IMR-90 (cell line): Measurements from ENCODE around the gene ASTN2. TPM values are rescaled to one million over a fixed set of nuclear protein-coding genes. Genes with fewer than 3 reads are reported as not detected.

Experiments used
- ATAC-seq: fragments of 200-7000 bp; cut with Tn5 transposase; 2 replicates; pipeline ENCODE4 v1.9.1; 2020; ENCODE audit warnings: low read depth, mild to moderate bottlenecking, moderate library complexity
- BruUV-seq: library from RNA; stranded (reverse); fragments of 400-500 nt; replicated peaks from 2 replicates; lab custom pipeline; 2021; lab: Mats Ljungman, UMichigan
- CTCF ChIA-PET: fragments of 300-600 bp; formaldehyde crosslinking; extraction: SDS; loops from one replicate; lab custom pipeline; 2021; ENCODE audit warnings: antibody characterized with exemption; lab: Yijun Ruan, JAX
- POLR2A ChIA-PET: fragments of 300-600 bp; sonication (Branson Sonifier 250); formaldehyde crosslinking; loops from one replicate; lab custom pipeline; 2022; ENCODE audit warnings: antibody characterized with exemption; ENCODE audit not compliant: unreplicated experiment; lab: Charles Lee
- DNase-seq: peaks from one replicate; pipeline ENCODE4 v3.0.0; 2013
- H2AFZ ChIP-seq: replicated peaks from 2 replicates; pipeline ENCODE3; 2013; ENCODE audit warnings: low read length, mild to moderate bottlenecking; ENCODE audit not compliant: poor library complexity
- H2AK5ac ChIP-seq: 2 replicates; pipeline ENCODE4 v1.6.1; 2013; ENCODE audit warnings: low read depth, low read length, inconsistent platforms
- H2AK9ac ChIP-seq: replicated peaks from 2 replicates; pipeline ENCODE3; 2013; ENCODE audit warnings: mild to moderate bottlenecking, low read depth, low read length, moderate library complexity; ENCODE audit not compliant: poor library complexity
- H2BK120ac ChIP-seq: 2 replicates; pipeline ENCODE4 v1.6.1; 2013; ENCODE audit warnings: low read depth, low read length, inconsistent platforms
- H2BK15ac ChIP-seq: 3 replicates; pipeline ENCODE4 v1.6.1; 2013; ENCODE audit warnings: low read depth, low read length, inconsistent platforms
- H2BK20ac ChIP-seq: 2 replicates; pipeline ENCODE4 v1.6.1; 2013; ENCODE audit warnings: low read depth, mild to moderate bottlenecking, inconsistent platforms, low read length, moderate library complexity
- H2BK5ac ChIP-seq: 2 replicates; pipeline ENCODE4 v1.6.1; 2013; ENCODE audit warnings: mild to moderate bottlenecking, low read depth, low read length, inconsistent platforms; ENCODE audit not compliant: poor library complexity, severe bottlenecking
- H3K14ac ChIP-seq: replicated peaks from 2 replicates; pipeline ENCODE4 v1.6.1; 2013; ENCODE audit warnings: low read depth, low read length, inconsistent platforms
- H3K18ac ChIP-seq: 2 replicates; pipeline ENCODE4 v1.6.1; 2013; ENCODE audit warnings: low read depth, low read length, control low read depth
- H3K23ac ChIP-seq: 2 replicates; pipeline ENCODE4 v1.6.1; 2013; ENCODE audit warnings: low read depth, low read length, inconsistent platforms
- H3K27ac ChIP-seq: 2 replicates; pipeline ENCODE4 v1.5.1; 2013; ENCODE audit warnings: mild to moderate bottlenecking, control low read depth, low read length; ENCODE audit not compliant: insufficient read depth
- H3K27me3 ChIP-seq: 2 replicates; pipeline ENCODE4 v1.6.1; 2013; ENCODE audit warnings: low read length; ENCODE audit not compliant: control insufficient read depth, insufficient read depth
- H3K36me3 ChIP-seq: 2 replicates; pipeline ENCODE4 v1.6.1; 2013; ENCODE audit warnings: low read length, mixed read lengths; ENCODE audit not compliant: control insufficient read depth, insufficient read depth
- H3K4ac ChIP-seq: 2 replicates; pipeline ENCODE4 v1.6.1; 2013; ENCODE audit warnings: low read depth, low read length, inconsistent platforms
- H3K4me1 ChIP-seq: 2 replicates; pipeline ENCODE4 v1.6.1; 2013; ENCODE audit warnings: low read length, mixed read lengths; ENCODE audit not compliant: control insufficient read depth, insufficient read depth
- H3K4me2 ChIP-seq: 2 replicates; pipeline ENCODE4 v1.6.1; 2013; ENCODE audit warnings: low read depth, mild to moderate bottlenecking, control low read depth, low read length, moderate library complexity
- H3K4me3 ChIP-seq: 2 replicates; pipeline ENCODE4 v1.5.1; 2013; ENCODE audit warnings: low read depth, mild to moderate bottlenecking, control low read depth, low read length, moderate library complexity; ENCODE audit not compliant: insufficient read depth
- H3K56ac ChIP-seq: 2 replicates; pipeline ENCODE4 v1.6.1; 2013; ENCODE audit warnings: low read length, inconsistent platforms; ENCODE audit not compliant: insufficient read depth; ENCODE audit errors: extremely low read depth
- H3K79me1 ChIP-seq, 2 experiments: 2 replicates each; pipeline ENCODE4 v1.6.1; 2013; ENCODE audit warnings: low read length in 2 of 2, inconsistent platforms in 1 of 2, low read depth in 1 of 2
- H3K9ac ChIP-seq: 2 replicates; pipeline ENCODE4 v1.6.1; 2013; ENCODE audit warnings: low read depth, low read length, control low read depth
- H3K9me1 ChIP-seq: 2 replicates; pipeline ENCODE4 v1.6.1; 2013; ENCODE audit warnings: low read length, inconsistent platforms; ENCODE audit not compliant: insufficient read depth
- H3K9me3 ChIP-seq: 2 replicates; pipeline ENCODE4 v1.6.1; 2013; ENCODE audit warnings: low read length; ENCODE audit not compliant: control insufficient read depth, insufficient read depth
- H4K20me1 ChIP-seq: 2 replicates; pipeline ENCODE4 v1.6.1; 2013; ENCODE audit warnings: low read length, inconsistent platforms; ENCODE audit not compliant: insufficient read depth
- H4K5ac ChIP-seq: 2 replicates; pipeline ENCODE4 v1.6.1; 2013; ENCODE audit warnings: mild to moderate bottlenecking, low read depth, low read length, control low read depth
- H4K8ac ChIP-seq, 2 experiments: 2 replicates each; pipeline ENCODE4 v1.6.1; 2013; ENCODE audit warnings: low read depth in 2 of 2, low read length in 2 of 2, control low read depth in 1 of 2, inconsistent platforms in 1 of 2
- H4K91ac ChIP-seq: 2 replicates; pipeline ENCODE4 v1.6.1; 2013; ENCODE audit warnings: low read depth, low read length, inconsistent platforms; ENCODE audit not compliant: insufficient read depth
- BHLHE40 ChIP-seq: fragments of 150-350 bp; IDR thresholded peaks from 2 replicates; pipeline ENCODE4 v1.6.1; 2016; ENCODE audit warnings: mild to moderate bottlenecking, low read depth, low read length
- CEBPB ChIP-seq: IDR thresholded peaks from 2 replicates; pipeline ENCODE4 v1.6.1; 2012; ENCODE audit warnings: low read depth, low read length, improper control_type of control experiment
- CHD1 ChIP-seq: IDR thresholded peaks from 2 replicates; pipeline ENCODE4 v1.6.1; 2012; ENCODE audit warnings: low read depth, low read length, improper control_type of control experiment
- FOS ChIP-seq: fragments of 150-350 bp; IDR thresholded peaks from 2 replicates; pipeline ENCODE4 v1.6.1; 2016; ENCODE audit warnings: low read depth, low read length
- MAFK ChIP-seq: IDR thresholded peaks from 2 replicates; pipeline ENCODE4 v1.6.1; 2012; ENCODE audit warnings: low read depth, low read length, improper control_type of control experiment
- MAZ ChIP-seq: IDR thresholded peaks from 2 replicates; pipeline ENCODE4 v1.6.1; 2012; ENCODE audit warnings: low read depth, mild to moderate bottlenecking, low read length, improper control_type of control experiment, moderate library complexity, borderline replicate concordance
- MXI1 ChIP-seq: IDR thresholded peaks from 2 replicates; pipeline ENCODE4 v1.6.1; 2012; ENCODE audit warnings: low read depth, mild to moderate bottlenecking, low read length, moderate library complexity, borderline replicate concordance
- NFE2L2 ChIP-seq: fragments of 150-350 bp; IDR thresholded peaks from 2 replicates; pipeline ENCODE4 v1.6.1; 2016; ENCODE audit warnings: low read depth, mild to moderate bottlenecking, low read length
- POLR2A ChIP-seq: IDR thresholded peaks from 2 replicates; pipeline ENCODE4 v1.6.1; 2012; ENCODE audit warnings: mild to moderate bottlenecking, low read depth, low read length
- RAD21 ChIP-seq: IDR thresholded peaks from 2 replicates; pipeline ENCODE4 v1.6.1; 2012; ENCODE audit warnings: low read length, improper control_type of control experiment
- RCOR1 ChIP-seq: IDR thresholded peaks from 2 replicates; pipeline ENCODE4 v1.6.1; 2012; ENCODE audit warnings: mild to moderate bottlenecking, low read length, improper control_type of control experiment; ENCODE audit not compliant: insufficient replicate concordance
- RFX5 ChIP-seq: IDR thresholded peaks from 2 replicates; pipeline ENCODE4 v1.8.0; 2012; ENCODE audit warnings: low read depth, mild to moderate bottlenecking, low read length, moderate library complexity
- SMC3 ChIP-seq: fragments of 150-350 bp; IDR thresholded peaks from 2 replicates; pipeline ENCODE4 v1.6.1; 2016; ENCODE audit warnings: low read depth, mild to moderate bottlenecking, antibody characterized with exemption, low read length, moderate library complexity
- dilution Hi-C: fragments of 300-500 bp; cut with HindIII; formaldehyde crosslinking; loops from one replicate; pipeline ENCODE4 v1.14.3; 2018; ENCODE audit warnings: low sequenced_read_pairs; ENCODE audit not compliant: unreplicated experiment
- in situ Hi-C: fragments of 300-500 bp; cut with MboI; formaldehyde crosslinking; loops from 3 replicates; pipeline ENCODE4 v1.14.3; 2019; ENCODE audit warnings: low sequenced_read_pairs, inconsistent platforms, mixed read lengths
- intact Hi-C: fragments of 100-400 bp; cut with micrococcal nuclease; formaldehyde crosslinking; loops from 2 replicates; pipeline ENCODE4 v1.10.0; 2022
- polyA plus RNA-seq, 3 experiments: library from polyadenylated mRNA; depleted of rRNA; stranded (reverse); fragments of >200 nt; gene quantifications; 2 replicates each; pipeline ENCODE4 v1.2.3, GENCODE V29; 2012; ENCODE audit warnings: low replicate concordance in 1 of 3
- total RNA-seq: library from RNA; depleted of rRNA; stranded (reverse); fragments of >200 nt; gene quantifications from 2 replicates; pipeline ENCODE4 v1.2.3, GENCODE V29; 2012
- TF ChIP-seq, protein P1 (sequence below): conservative IDR thresholded peaks from 2 replicates; pipeline ENCODE4 v1.5.1; 2012; ENCODE audit warnings: mild to moderate bottlenecking, low read depth, low read length, improper control_type of control experiment
- TF ChIP-seq, protein P2 (sequence below): fragments of 150-350 bp; IDR thresholded peaks from 2 replicates; pipeline ENCODE4 v1.6.1; 2017; ENCODE audit warnings: mild to moderate bottlenecking, antibody characterized with exemption, low read length, low read depth
- TF ChIP-seq, protein P3 (sequence below): fragments of 150-350 bp; IDR thresholded peaks from 2 replicates; pipeline ENCODE4 v1.6.1; 2016; ENCODE audit warnings: low read depth, mild to moderate bottlenecking, low read length, moderate library complexity, borderline replicate concordance

ASTN2 gene
- total and polyA plus RNA-seq, 2 of the 4 experiments (the other 2 are of a cell fraction), result 3.8 to 6.8 TPM

DNA sequence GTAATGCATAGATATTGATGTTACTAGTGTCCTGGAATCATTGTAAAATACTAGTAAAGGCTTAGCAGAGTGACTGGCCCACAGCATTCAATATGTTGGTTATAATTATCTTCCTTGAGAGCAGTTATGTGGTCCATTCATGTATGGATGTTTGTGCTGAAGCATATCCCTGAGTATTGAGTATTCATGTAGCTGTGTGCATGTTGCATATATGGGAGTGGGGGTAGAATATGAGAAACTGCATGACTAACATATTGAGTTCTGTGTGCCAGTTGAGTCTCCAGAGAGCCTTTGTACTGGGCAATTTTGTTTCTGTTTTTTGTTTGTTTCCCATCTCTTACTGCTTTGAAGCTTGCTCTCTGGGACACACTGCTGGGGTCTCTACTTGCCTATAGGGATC lies 950.4 kb downstream of the ASTN2 start:
- no peak overlapping the region for H3K18ac ChIP-seq
- no peak overlapping the region for H3K27ac ChIP-seq
- H2AFZ ChIP-seq, result no peak overlapping the region
- H3K9ac ChIP-seq, result no peak overlapping the region
- ATAC-seq (no peak), DNase-seq (no peak)
- in situ Hi-C loops, result no loop called here
- no peak for TF ChIP-seq BHLHE40
- TF ChIP-seq RFX5, result no peak
- no peak for TF ChIP-seq RCOR1
- TF ChIP-seq, protein P1, sequence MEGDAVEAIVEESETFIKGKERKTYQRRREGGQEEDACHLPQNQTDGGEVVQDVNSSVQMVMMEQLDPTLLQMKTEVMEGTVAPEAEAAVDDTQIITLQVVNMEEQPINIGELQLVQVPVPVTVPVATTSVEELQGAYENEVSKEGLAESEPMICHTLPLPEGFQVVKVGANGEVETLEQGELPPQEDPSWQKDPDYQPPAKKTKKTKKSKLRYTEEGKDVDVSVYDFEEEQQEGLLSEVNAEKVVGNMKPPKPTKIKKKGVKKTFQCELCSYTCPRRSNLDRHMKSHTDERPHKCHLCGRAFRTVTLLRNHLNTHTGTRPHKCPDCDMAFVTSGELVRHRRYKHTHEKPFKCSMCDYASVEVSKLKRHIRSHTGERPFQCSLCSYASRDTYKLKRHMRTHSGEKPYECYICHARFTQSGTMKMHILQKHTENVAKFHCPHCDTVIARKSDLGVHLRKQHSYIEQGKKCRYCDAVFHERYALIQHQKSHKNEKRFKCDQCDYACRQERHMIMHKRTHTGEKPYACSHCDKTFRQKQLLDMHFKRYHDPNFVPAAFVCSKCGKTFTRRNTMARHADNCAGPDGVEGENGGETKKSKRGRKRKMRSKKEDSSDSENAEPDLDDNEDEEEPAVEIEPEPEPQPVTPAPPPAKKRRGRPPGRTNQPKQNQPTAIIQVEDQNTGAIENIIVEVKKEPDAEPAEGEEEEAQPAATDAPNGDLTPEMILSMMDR, result no peak
- no peak for TF ChIP-seq RAD21
- no peak for TF ChIP-seq CHD1
- no peak for TF ChIP-seq MAZ
- TF ChIP-seq MAFK, result no peak
- TF ChIP-seq NFE2L2, result no peak
- TF ChIP-seq SMC3, result no peak
- TF ChIP-seq POLR2A, result no peak
- TF ChIP-seq FOS, result no peak
- TF ChIP-seq, protein P2, sequence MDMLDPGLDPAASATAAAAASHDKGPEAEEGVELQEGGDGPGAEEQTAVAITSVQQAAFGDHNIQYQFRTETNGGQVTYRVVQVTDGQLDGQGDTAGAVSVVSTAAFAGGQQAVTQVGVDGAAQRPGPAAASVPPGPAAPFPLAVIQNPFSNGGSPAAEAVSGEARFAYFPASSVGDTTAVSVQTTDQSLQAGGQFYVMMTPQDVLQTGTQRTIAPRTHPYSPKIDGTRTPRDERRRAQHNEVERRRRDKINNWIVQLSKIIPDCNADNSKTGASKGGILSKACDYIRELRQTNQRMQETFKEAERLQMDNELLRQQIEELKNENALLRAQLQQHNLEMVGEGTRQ, result no peak
- TF ChIP-seq, protein P3, sequence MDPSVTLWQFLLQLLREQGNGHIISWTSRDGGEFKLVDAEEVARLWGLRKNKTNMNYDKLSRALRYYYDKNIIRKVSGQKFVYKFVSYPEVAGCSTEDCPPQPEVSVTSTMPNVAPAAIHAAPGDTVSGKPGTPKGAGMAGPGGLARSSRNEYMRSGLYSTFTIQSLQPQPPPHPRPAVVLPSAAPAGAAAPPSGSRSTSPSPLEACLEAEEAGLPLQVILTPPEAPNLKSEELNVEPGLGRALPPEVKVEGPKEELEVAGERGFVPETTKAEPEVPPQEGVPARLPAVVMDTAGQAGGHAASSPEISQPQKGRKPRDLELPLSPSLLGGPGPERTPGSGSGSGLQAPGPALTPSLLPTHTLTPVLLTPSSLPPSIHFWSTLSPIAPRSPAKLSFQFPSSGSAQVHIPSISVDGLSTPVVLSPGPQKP, result no peak
- TF ChIP-seq MXI1, result no peak
- TF ChIP-seq CEBPB, result no peak
- H3K14ac ChIP-seq, result no peak overlapping the region
- BruUV-seq, result no TSS peak
- H4K5ac ChIP-seq, result no peak overlapping the region
- ChIA-PET POLR2A (no interaction called here), CTCF (interaction anchor here (0.8 kb wide), 1 partner anchor 12 kb away, joined by 4 read pairs; no protein-coding TSS in a partner anchor)
- no peak overlapping the region for H3K56ac ChIP-seq
- no peaks in the 10 kb centered on the region for H3K9me1 ChIP-seq
- H2AK9ac ChIP-seq, result no peak overlapping the region
- no peaks in the 10 kb centered on the region for H3K36me3 ChIP-seq
- dilution Hi-C loops, result no loop called here
- H3K23ac ChIP-seq, result no peak overlapping the region
- no peak overlapping the region for H4K91ac ChIP-seq
- H3K4ac ChIP-seq, result no peak overlapping the region
- H3K4me2 ChIP-seq, result no peak overlapping the region
- no peaks in the 10 kb centered on the region for H3K9me3 ChIP-seq
- H2BK15ac ChIP-seq, result no peak overlapping the region
- H3K79me1 ChIP-seq, result no peaks in the 10 kb centered on the region
- intact Hi-C loops, result no loop called here
- H3K4me1 ChIP-seq, result no peaks in the 10 kb centered on the region
- no peak overlapping the region for H2AK5ac ChIP-seq
- no peak overlapping the region for H2BK20ac ChIP-seq
- no peak overlapping the region for H2BK5ac ChIP-seq
- no peaks in the 10 kb centered on the region for H4K20me1 ChIP-seq
- H4K8ac ChIP-seq, result no peak overlapping the region
- peaks cover 4% of the 10 kb centered on the region; the same call in 1 of the 2 replicates for H3K27me3 ChIP-seq
- no peak overlapping the region for H2BK120ac ChIP-seq
- no peak overlapping the region for H3K4me3 ChIP-seq
